Activated T-cell treated with anti-CD3 and anti-CD28 coated beads, Interleukin-2, amount 50 U/mL, for 1 hour (primary cell): ENCODE measurements around the gene HECA.
"Not testable (repeated sequence)": the region's sequence is repeated elsewhere in the genome, so short reads cannot be mapped to it uniquely, and the experiment has no call there.

Experiments used
- DNase-seq: peaks from one replicate; pipeline ENCODE4 v3.0.0-alpha.2; 2020

HECA gene

GRCh38 chr6:139137706-139138105, 2.8 kb downstream of the HECA start:
- no peak for DNase-seq

GRCh38 chr6:139140854-139141253, 6.0 kb downstream of the HECA start:
- not testable (repeated sequence) for DNase-seq

- no peak for DNase-seq
Observed at GRCh38 chr6:139142262-139142661, 7.4 kb downstream of the HECA start.

GRCh38 chr6:139143111-139143510, 8.2 kb downstream of the HECA start:
- no peak for DNase-seq

GRCh38 chr6:139144490-139145085, 9.7 kb downstream of the HECA start:
- DNase-seq: no peak

- no peak for DNase-seq
Observed at GRCh38 chr6:139145661-139146060, 10.8 kb downstream of the HECA start.

GRCh38 chr6:139146317-139146726, 11.4 kb downstream of the HECA start:
- DNase-seq: no peak

GRCh38 chr6:139147628-139148027, 12.7 kb downstream of the HECA start:
- no peak for DNase-seq

- no peak for DNase-seq
Observed at GRCh38 chr6:139148557-139149235, 13.8 kb downstream of the HECA start.

GRCh38 chr6:139149383-139149782, 14.5 kb downstream of the HECA start:
- no peak for DNase-seq

- DNase-seq: no peak
Observed at GRCh38 chr6:139150920-139151319, 16.0 kb downstream of the HECA start.

GRCh38 chr6:139151425-139152087, 16.7 kb downstream of the HECA start:
- DNase-seq: no peak

- DNase-seq: no peak
Observed at GRCh38 chr6:139152088-139152891, 17.4 kb downstream of the HECA start.

GRCh38 chr6:139152892-139153271, 18.0 kb downstream of the HECA start:
- DNase-seq: no peak

- no peak for DNase-seq
Observed at GRCh38 chr6:139153855-139154254, 19.0 kb downstream of the HECA start.

GRCh38 chr6:139154881-139155547, 20.1 kb downstream of the HECA start:
- DNase-seq: no peak

GRCh38 chr6:139156102-139156501, 21.2 kb downstream of the HECA start:
- DNase-seq: no peak

GRCh38 chr6:139156551-139156950, 21.7 kb downstream of the HECA start:
- DNase-seq: no peak

- not testable (repeated sequence) for DNase-seq
Observed at GRCh38 chr6:139157086-139157485, 22.2 kb downstream of the HECA start.

- DNase-seq: no peak
Observed at GRCh38 chr6:139159016-139159415, 24.1 kb downstream of the HECA start.

GRCh38 chr6:139161169-139161568, 26.3 kb downstream of the HECA start:
- DNase-seq: peak; percentile 60

- peak; percentile 64 for DNase-seq
Observed at GRCh38 chr6:139161817-139162284, 27.0 kb downstream of the HECA start.

GRCh38 chr6:139164001-139164400, 29.1 kb downstream of the HECA start:
- no peak for DNase-seq
